AG09319 (cell line): ENCODE data around the gene ADARB1.

Source experiments
- DNase-seq: peaks from one replicate; pipeline ENCODE4 v3.0.0-alpha.2; 2010; ENCODE audit warnings: low read depth; ENCODE audit errors: extremely low read depth
- TF ChIP-seq, protein P1 (sequence below): IDR thresholded peaks from 2 replicates; pipeline ENCODE4 v1.5.1; 2011; ENCODE audit warnings: low read depth, mild to moderate bottlenecking, inconsistent platforms, low read length, moderate library complexity

ADARB1 gene

DNA sequence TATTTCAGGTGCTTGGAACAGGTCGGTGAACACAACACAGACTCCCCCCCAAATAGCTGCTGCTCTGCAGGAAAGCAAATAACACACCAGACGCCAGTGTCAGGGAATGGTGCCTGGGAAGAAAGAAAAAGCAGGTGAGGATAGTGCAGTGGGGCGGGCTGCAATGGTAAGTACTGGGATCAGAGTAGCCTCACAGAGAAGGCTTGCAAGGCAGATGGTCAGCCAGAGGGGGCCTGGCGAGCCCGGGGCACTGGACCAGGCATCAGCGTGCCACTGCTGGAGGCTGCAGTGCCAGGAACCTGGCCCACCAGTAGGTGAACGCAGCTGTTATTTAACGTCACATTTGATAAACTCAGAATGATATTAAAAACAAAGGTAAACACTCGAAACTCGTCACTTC is 153.4 kb downstream of the ADARB1 start:
- DNase-seq = no peak
- TF ChIP-seq, protein P1, sequence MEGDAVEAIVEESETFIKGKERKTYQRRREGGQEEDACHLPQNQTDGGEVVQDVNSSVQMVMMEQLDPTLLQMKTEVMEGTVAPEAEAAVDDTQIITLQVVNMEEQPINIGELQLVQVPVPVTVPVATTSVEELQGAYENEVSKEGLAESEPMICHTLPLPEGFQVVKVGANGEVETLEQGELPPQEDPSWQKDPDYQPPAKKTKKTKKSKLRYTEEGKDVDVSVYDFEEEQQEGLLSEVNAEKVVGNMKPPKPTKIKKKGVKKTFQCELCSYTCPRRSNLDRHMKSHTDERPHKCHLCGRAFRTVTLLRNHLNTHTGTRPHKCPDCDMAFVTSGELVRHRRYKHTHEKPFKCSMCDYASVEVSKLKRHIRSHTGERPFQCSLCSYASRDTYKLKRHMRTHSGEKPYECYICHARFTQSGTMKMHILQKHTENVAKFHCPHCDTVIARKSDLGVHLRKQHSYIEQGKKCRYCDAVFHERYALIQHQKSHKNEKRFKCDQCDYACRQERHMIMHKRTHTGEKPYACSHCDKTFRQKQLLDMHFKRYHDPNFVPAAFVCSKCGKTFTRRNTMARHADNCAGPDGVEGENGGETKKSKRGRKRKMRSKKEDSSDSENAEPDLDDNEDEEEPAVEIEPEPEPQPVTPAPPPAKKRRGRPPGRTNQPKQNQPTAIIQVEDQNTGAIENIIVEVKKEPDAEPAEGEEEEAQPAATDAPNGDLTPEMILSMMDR = no peak

DNA sequence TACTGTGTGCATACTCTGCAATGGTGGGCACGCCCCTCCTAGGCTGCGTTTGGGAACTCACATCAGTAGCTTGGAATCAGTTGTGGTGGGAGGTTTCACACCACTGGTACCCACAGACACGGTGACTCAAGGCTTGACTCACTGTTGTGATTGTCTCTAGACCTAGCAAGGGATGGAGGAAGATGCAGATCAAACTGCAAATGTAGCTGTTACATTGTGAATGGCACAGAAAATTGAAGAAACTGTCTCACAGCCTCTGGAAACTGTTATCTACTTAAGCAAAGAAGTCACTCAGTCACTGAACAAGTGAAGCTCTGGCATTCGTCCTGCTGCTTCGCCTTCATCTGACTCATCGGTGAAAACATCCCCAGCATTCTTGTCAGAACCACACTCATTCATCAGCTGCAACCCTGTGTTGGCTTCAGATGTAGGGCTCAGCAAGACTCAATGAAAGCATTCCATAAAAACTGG is 153.8 kb downstream of the ADARB1 start:
- TF ChIP-seq, protein P1 = no peak
- DNase-seq = peak; percentile 82

DNA sequence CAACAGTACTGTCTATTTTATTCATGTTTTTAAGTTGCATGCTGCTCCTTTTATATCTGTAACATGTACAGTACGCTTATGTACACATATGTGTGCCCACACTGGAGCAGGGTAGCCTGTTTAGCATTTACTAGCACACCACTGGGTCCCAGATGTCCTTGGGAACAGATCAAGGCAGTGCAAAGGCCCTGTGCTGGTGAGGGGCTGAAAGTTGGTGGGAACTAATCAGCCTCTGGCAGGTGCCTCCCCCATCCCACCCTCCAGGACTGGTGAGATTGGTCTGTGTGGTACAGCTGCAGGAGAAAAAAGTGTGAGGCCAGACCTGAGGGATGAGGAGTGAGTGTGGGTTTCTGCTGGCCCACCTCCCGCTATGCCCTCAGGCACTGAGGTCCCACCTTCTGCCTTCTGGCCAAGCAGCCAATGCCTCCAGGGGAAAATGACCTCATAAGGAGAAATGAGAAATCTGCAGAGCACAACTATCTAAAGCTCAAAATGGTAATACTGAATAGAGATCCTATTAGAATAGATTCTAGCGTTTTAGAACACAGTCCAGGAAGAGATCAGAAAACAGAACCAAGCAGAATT is 154.4 kb downstream of the ADARB1 start:
- no peak for DNase-seq
- TF ChIP-seq, protein P1 = no peak

DNA sequence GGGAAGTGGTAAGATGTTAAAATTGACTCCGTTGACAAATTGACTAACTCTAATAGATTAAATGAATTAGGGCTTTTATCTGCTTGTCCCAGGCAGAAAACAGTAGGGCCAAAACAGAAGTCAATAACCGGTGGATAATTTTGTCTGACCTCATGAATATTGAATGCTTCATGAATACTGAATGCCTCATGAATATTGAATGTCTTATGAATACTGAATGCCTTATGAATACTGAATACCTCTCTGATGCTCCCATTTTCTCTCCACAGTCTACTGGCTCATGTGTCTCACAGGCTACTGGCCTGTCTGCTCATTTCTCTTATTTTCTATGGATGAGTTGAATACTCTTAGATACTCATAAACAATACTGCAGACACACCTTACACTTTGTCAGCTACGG is 157.3 kb downstream of the ADARB1 start:
- TF ChIP-seq, protein P1 = no peak

DNA sequence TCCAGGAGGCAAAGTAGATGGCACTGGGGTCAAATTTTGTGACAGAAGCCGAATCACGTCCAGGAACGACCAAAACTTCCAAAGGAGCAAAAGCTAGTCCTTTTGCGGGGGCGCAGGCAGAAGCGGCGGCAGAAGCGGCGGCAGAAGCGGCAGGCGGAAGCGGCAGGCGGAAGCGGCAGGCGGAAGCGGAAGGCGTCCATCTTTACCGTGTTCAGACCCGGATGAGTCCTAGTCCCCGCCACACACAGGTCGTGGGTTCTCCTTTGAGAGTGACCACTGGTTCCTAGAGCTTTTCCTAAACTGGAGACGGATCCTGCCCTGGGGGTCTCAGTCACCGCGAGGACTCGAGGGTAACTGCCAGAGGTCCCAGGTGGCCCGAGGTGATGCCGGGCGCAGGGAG is 159.7 kb downstream of the ADARB1 start:
- no peak for DNase-seq
- TF ChIP-seq, protein P1 = no peak

More for the DNA sequence above, 157.3 kb downstream of the ADARB1 start:
- DNase-seq = no peak

DNA sequence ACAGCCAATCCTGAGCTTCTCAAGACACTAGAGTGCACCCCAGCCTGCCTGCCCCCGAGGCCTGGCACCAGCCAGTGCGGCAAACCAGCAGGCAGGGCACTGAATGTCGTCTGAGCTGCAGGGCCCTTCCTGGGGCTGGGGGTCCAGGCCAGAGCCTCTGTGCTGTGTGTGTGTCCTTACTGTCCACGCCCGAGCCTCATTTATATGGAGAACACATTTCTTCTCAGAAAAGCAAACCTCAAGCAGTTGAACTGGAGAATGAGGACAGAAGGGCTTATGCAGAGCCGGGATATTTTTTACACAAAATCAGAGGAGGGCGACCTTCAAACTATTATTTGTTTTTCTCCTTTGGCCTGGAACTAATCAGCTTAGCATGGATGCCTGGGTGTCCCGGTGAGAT is 160.6 kb downstream of the ADARB1 start:
- no peak for DNase-seq
- TF ChIP-seq, protein P1 = no peak

DNA sequence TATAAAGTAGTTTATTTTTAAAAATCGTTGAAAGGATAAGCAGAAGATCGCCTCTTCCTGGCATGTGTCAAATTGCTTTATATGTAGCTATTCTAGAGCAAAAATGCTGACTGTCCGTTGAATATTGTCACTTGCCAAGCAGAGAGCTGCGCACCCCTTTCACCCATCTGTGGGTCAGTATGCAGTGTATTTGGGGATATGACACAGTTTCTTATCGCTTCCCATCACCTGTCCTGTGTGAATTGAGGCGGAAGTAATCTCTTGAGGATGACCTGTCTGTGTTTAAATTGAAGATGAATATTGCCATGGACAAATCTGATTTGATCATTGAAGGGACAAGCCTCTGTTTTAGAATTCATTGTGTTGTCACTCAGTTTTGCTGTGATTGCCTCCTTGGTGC is 161.1 kb downstream of the ADARB1 start:
- DNase-seq = no peak
- TF ChIP-seq, protein P1 = no peak
